ENCODE data around the gene GADD45GIP1.
"Not testable (repeated sequence)": the region's sequence is repeated elsewhere in the genome, so short reads cannot be mapped to it uniquely, and the experiment has no call there.

The GADD45GIP1 gene

DNA sequence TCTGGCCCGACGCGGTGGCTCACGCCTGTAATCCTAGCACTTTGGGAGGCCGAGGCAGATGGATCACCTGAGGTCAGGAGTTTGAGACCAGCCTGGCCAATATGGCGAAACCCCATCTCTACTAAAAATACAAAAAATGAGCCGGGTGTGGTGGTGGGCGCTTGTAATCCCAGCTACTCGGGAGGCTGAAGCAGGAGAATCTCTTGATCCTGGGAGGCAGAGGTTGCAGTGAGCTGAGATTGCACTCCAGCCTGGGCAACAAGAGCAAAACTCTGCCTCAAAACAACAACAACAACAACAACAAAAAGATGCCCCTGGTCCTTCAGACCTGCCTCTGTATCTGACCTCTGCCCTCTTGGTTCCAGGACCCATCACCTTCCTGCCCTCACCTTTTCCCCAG lies 1.4 kb downstream of the GADD45GIP1 start:
- DNase-seq = not testable (repeated sequence)

GRCh38 chr19:12954612-12954962 lies 2.4 kb downstream of the GADD45GIP1 start:
- DNase-seq = no peak

DNA sequence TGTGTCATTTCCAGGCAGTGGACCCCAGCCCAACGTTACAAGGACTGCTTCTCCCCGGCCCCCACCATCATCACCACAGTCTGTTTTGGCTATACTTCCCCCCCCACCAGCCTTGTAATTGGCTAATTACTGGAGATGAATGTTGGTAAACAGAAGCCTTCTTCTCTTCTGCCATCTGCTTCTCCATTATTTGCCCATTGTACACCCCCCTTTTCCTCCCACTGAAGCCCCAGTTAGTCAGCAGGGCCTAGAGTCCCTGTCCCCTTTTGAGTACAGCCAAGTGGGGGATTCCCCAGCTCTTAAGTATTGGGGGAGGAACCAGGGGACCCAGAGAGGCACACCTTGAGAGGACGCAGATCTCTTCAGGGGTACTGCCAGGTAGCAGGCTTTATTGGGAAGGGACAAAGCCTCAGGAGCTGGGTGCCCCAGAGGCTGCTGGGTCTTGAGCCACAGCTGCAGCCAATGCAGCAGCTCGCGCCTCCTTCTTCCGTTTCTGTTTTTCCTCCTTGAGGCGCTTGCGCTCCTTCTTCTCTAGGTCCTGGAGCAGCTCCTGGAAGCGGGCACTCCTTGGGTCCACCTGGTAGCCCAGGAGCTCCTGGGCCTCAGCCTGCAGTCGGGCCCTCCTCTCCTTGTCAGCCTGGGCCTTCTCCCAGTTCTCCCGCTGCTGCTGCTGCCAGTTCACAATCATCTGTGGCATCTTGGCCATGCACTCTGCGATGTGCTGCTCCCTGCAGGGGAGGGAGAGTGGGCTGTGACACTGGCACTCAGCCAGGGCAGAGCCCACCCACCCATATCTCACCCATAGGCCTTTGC lies 3.0 kb downstream of the GADD45GIP1 start:
- DNase-seq = no peak

- DNase-seq = no peak
Observed at GRCh38 chr19:12953138-12953798, 3.8 kb downstream of the GADD45GIP1 start.

DNA sequence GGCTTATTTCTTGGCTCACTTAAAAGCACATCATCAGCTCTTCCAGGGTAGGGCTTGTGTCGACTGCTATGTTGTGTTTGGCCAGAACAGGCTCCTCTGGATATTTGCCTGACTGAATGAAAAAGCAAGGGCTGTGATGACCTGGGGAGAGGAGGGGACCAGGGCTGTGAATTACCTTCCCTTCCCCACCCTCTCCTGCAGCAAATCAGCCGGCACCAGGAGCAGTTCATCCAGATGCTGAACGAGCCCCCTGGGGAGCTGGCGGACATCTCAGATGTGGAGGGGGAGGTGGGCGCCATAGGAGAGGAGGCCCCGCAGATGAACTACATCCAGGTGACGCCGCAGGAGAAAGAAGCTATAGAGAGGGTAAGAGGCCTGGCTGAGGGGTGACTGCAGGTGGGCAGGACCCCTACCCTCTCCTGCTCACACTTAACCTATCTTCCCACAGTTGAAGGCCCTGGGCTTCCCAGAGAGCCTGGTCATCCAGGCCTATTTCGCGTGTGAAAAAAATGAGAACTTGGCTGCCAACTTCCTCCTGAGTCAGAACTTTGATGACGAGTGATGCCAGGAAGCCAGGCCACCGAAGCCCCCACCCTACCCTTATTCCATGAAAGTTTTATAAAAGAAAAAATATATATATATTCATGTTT lies 4.4 kb downstream of the GADD45GIP1 start:
- DNase-seq = no peak

GRCh38 chr19:12952050-12952449 lies 5.0 kb downstream of the GADD45GIP1 start:
- not testable (repeated sequence) for DNase-seq

- no peak for DNase-seq
Observed at GRCh38 chr19:12949363-12950283, 7.4 kb downstream of the GADD45GIP1 start.

GRCh38 chr19:12948612-12949362 lies 8.2 kb downstream of the GADD45GIP1 start:
- no peak for DNase-seq

- no peak for DNase-seq
Observed at GRCh38 chr19:12947702-12948611, 9.1 kb downstream of the GADD45GIP1 start.

- no peak for DNase-seq
Observed at GRCh38 chr19:12946731-12947496, 10.1 kb downstream of the GADD45GIP1 start.

DNA sequence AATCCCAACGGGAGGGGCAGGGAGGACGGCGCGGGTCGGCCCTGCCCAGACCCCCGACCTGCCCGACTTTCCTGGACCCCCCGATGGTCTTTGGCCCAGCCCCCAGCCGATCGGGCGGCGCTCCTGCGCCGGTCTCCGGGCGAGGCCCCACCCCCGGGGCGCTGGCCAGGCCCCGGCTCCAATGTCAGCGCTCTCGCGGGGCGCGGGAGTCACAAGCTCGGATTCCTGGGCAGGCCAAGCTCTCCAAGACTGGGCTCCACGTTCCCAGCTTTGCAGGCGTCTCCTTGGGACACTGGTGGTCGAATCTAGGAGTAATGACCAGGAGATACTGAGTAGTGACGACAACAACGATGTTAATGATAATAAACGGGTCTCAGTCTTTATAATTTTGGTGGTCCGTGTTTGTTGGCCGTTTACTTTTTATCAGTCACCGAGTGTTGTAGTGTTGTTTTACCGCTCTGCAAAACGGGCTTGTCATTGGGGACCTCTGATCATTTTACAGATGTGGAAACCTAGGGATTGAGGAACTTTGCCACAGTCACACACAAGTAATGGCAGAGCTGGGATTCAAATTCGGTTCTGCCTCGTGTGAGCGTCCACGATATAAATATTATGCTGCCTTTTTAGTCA lies 10.8 kb downstream of the GADD45GIP1 start:
- DNase-seq = no peak

GRCh38 chr19:12945479-12946091 lies 11.4 kb downstream of the GADD45GIP1 start, which contains the start of gene RAD23A:
RAD23A (plus strand) TSS chr19:12945862; CDS start chr19:12945949, 87 bp downstream.
- peak; percentile 83 for DNase-seq

DNA sequence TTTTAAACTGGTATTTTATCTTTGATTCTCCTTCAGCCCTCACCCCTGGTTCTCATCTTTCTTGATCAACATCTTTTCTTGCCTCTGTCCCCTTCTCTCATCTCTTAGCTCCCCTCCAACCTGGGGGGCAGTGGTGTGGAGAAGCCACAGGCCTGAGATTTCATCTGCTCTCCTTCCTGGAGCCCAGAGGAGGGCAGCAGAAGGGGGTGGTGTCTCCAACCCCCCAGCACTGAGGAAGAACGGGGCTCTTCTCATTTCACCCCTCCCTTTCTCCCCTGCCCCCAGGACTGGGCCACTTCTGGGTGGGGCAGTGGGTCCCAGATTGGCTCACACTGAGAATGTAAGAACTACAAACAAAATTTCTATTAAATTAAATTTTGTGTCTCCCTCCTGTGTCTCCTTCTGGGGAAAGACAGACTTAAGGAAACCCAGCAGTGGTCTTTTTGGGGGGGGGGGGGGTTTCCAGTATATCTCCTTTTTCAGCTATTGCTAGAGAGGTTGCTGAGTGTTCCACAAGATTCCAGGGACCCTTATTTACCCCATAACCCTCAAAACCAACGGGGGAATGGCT lies 12.8 kb downstream of the GADD45GIP1 start:
- DNase-seq = no peak

DNA sequence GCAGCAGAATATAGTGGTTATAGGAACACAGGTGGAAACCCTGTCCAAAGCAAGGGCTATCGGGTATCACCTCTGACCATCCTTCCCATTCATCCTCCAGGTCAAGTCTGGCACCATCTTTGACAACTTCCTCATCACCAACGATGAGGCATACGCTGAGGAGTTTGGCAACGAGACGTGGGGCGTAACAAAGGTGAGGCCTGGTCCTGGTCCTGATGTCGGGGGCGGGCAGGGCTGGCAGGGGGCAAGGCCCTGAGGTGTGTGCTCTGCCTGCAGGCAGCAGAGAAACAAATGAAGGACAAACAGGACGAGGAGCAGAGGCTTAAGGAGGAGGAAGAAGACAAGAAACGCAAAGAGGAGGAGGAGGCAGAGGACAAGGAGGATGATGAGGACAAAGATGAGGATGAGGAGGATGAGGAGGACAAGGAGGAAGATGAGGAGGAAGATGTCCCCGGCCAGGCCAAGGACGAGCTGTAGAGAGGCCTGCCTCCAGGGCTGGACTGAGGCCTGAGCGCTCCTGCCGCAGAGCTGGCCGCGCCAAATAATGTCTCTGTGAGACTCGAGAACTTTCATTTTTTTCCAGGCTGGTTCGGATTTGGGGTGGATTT lies 13.5 kb downstream of the GADD45GIP1 start:
- no peak for DNase-seq

DNA sequence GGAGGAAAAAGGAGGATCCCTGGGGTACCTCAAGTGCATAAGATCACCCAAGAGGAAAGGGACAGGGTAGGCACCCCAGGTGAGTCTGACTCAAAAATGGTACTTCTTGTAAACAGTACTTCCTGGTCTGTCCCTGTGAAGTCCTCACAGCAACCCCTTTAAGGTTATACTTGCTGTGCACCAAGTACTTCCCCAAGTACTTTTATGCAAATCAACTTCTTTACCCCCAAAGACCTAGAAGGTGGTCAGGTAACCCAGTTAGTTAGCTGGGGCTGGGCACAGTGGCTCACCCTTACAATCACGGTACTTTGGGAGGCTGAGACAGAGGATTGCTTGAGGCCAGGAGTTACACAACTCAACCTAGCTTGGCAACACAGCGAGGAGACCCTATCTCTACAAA lies 16.1 kb downstream of the GADD45GIP1 start:
- no peak for DNase-seq

- DNase-seq = no peak
Observed at GRCh38 chr19:12939975-12940423, 17.0 kb downstream of the GADD45GIP1 start.

DNA sequence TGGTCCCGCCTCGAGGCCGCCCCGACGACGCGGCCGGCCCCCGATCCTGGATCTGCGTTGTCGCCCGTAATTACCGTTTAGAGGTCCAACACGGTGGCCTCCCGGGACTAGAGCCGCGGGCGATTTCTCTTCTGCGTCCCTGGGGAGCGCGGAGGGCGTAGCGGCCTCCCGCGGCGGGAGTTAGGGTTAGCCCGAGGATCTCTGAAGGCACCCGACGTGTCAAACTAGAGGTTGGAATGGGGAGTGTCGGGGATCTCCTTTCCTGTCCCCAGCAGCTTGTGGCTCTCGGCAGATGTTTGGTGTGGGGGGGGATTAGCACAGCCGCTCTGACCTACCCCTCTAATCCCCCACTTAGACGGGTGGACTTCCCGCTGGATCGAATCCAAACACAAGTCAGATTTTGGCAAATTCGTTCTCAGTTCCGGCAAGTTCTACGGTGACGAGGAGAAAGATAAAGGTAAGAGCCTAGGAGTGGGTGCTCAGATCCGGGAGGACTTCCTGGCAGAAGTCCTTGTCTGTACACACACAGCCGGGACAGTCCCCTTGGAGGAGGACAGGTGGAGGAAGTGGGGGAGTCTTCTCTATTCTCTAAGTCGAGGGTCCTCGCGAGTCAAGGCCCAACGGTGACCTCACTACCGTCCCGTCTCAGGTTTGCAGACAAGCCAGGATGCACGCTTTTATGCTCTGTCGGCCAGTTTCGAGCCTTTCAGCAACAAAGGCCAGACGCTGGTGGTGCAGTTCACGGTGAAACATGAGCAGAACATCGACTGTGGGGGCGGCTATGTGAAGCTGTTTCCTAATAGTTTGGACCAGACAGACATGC lies 18.0 kb downstream of the GADD45GIP1 start:
- DNase-seq = no peak

Data from GF-D8 (cell line).